ENCODE results near the gene L3MBTL4.

Gene L3MBTL4

DNA sequence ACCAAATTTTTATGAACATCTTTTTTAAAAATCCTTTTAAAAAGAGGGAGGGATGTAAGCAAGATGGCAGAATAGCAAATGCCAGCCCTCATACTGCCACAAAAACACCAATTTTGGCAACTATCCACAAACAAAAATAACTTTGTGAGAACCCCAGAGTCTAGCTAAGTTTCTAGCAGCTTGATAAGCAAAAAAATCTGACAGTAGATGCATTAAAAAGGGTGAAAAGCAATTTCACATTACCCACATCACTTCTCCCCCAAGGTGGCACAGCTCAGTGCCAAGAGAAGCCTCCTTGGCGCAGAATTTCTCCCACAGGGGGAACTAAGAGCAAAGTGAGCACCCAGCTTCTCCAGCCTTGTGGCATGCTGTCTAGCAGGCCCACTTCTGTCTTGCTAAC is 74.6 kb downstream of the L3MBTL4 start:
- no peak for TF ChIP-seq TAF1 (IDR thresholded peaks at IDR 0.05; ENCODE audit: low read depth)
- TF ChIP-seq RAD21 (IDR thresholded peaks at IDR 0.05; ENCODE audit: low read depth): no peak
- no peak for TF ChIP-seq USF1 (IDR thresholded peaks at IDR 0.05)
- TF ChIP-seq CEBPB (IDR thresholded peaks at IDR 0.05): no peak
- no peak for TF ChIP-seq NFIC (IDR thresholded peaks at IDR 0.05)
- TF ChIP-seq EP300 (IDR thresholded peaks at IDR 0.05; ENCODE audit: borderline replicate concordance): no peak
- no peak for TF ChIP-seq MAX (IDR thresholded peaks at IDR 0.05)
- TF ChIP-seq, protein P1, sequence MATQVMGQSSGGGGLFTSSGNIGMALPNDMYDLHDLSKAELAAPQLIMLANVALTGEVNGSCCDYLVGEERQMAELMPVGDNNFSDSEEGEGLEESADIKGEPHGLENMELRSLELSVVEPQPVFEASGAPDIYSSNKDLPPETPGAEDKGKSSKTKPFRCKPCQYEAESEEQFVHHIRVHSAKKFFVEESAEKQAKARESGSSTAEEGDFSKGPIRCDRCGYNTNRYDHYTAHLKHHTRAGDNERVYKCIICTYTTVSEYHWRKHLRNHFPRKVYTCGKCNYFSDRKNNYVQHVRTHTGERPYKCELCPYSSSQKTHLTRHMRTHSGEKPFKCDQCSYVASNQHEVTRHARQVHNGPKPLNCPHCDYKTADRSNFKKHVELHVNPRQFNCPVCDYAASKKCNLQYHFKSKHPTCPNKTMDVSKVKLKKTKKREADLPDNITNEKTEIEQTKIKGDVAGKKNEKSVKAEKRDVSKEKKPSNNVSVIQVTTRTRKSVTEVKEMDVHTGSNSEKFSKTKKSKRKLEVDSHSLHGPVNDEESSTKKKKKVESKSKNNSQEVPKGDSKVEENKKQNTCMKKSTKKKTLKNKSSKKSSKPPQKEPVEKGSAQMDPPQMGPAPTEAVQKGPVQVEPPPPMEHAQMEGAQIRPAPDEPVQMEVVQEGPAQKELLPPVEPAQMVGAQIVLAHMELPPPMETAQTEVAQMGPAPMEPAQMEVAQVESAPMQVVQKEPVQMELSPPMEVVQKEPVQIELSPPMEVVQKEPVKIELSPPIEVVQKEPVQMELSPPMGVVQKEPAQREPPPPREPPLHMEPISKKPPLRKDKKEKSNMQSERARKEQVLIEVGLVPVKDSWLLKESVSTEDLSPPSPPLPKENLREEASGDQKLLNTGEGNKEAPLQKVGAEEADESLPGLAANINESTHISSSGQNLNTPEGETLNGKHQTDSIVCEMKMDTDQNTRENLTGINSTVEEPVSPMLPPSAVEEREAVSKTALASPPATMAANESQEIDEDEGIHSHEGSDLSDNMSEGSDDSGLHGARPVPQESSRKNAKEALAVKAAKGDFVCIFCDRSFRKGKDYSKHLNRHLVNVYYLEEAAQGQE (IDR thresholded peaks at IDR 0.05; ENCODE audit: low read depth): no peak

GRCh38 chr18:6336239-6336638 is 78.5 kb downstream of the L3MBTL4 start:
- TF ChIP-seq USF1 (IDR thresholded peaks at IDR 0.05) (no peak), YY1 (IDR thresholded peaks at IDR 0.05; ENCODE audit: low read depth) (no peak), MAX (IDR thresholded peaks at IDR 0.05) (no peak), NFIC (IDR thresholded peaks at IDR 0.05) (no peak), EGR1 (IDR thresholded peaks at IDR 0.05) (no peak), TEAD4 (IDR thresholded peaks at IDR 0.05) (no peak), RAD21 (IDR thresholded peaks at IDR 0.05; ENCODE audit: low read depth) (no peak), ZBTB7A (IDR thresholded peaks at IDR 0.05; ENCODE audit: low read depth) (no peak), CREB1 (IDR thresholded peaks at IDR 0.05; ENCODE audit: low read depth) (no peak), CEBPB (IDR thresholded peaks at IDR 0.05) (no peak), FOXM1 (IDR thresholded peaks at IDR 0.05; ENCODE audit: borderline replicate concordance, low read depth) (no peak), EP300 (IDR thresholded peaks at IDR 0.05; ENCODE audit: borderline replicate concordance) (no peak), TAF1 (IDR thresholded peaks at IDR 0.05; ENCODE audit: low read depth) (no peak), TCF12 (IDR thresholded peaks at IDR 0.05; ENCODE audit: low read depth) (no peak)
- TF ChIP-seq, protein P1 (IDR thresholded peaks at IDR 0.05; ENCODE audit: low read depth): no peak

DNA sequence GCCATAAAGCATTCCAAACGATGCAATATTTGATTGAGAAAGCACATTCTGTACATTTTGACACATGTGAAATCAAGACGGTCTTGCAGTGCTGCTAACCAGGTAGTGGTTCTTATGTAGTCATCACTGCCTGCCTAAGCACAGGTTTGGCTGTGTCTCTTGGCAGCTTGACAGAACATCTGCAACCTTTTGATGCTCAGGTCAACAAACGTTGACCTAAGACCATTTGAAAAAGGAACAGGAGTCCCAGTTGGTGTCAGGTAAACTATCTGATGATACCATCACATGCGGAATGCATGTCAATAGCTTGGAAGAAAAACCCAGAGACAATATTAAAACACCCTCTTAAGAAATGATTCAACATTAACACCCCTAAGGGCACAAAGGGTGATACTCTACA is 80.7 kb downstream of the L3MBTL4 start:
- no peak for TF ChIP-seq EGR1 (IDR thresholded peaks at IDR 0.05)
- TF ChIP-seq EP300 (IDR thresholded peaks at IDR 0.05; ENCODE audit: borderline replicate concordance): no peak
- no peak for TF ChIP-seq USF1 (IDR thresholded peaks at IDR 0.05)
- TF ChIP-seq CEBPB (IDR thresholded peaks at IDR 0.05): no peak
- TF ChIP-seq CREB1 (IDR thresholded peaks at IDR 0.05; ENCODE audit: low read depth): no peak

DNA sequence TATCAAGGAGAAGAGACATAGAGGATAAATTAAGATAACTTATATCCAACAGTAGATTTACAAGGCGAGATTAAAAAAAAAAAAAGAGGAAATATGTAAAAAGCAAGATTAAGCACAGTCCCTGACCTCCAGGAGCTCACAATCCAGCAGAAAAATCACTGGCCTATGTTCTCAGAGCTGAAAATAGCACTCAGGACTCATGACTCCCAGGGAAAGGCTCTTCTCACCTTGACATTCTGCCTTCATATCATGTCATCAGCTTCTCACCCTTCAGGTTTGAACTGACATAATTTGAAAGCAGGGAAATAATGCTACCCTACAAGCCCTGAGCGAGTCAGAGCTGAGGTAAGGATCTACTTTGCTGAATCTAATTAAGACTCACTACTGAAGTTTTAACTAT is 82.8 kb downstream of the L3MBTL4 start:
- no peak for TF ChIP-seq EGR1 (IDR thresholded peaks at IDR 0.05)
- no peak for TF ChIP-seq TAF1 (IDR thresholded peaks at IDR 0.05; ENCODE audit: low read depth)
- no peak for TF ChIP-seq ZBTB7A (IDR thresholded peaks at IDR 0.05; ENCODE audit: low read depth)
- TF ChIP-seq RAD21 (IDR thresholded peaks at IDR 0.05; ENCODE audit: low read depth): no peak
- TF ChIP-seq TEAD4 (IDR thresholded peaks at IDR 0.05): no peak
- no peak for TF ChIP-seq EP300 (IDR thresholded peaks at IDR 0.05; ENCODE audit: borderline replicate concordance)
- no peak for TF ChIP-seq TCF12 (IDR thresholded peaks at IDR 0.05; ENCODE audit: low read depth)
- TF ChIP-seq, protein P1 (IDR thresholded peaks at IDR 0.05; ENCODE audit: low read depth): no peak
- TF ChIP-seq YY1 (IDR thresholded peaks at IDR 0.05; ENCODE audit: low read depth): no peak
- no peak for TF ChIP-seq USF1 (IDR thresholded peaks at IDR 0.05)
- no peak for TF ChIP-seq CREB1 (IDR thresholded peaks at IDR 0.05; ENCODE audit: low read depth)
- no peak for TF ChIP-seq NFIC (IDR thresholded peaks at IDR 0.05)
- TF ChIP-seq FOXM1 (IDR thresholded peaks at IDR 0.05; ENCODE audit: borderline replicate concordance, low read depth): no peak
- TF ChIP-seq MAX (IDR thresholded peaks at IDR 0.05): no peak
- TF ChIP-seq CEBPB (IDR thresholded peaks at IDR 0.05): no peak
